ENCODE results near the gene NEBL.

NEBL gene

DNA sequence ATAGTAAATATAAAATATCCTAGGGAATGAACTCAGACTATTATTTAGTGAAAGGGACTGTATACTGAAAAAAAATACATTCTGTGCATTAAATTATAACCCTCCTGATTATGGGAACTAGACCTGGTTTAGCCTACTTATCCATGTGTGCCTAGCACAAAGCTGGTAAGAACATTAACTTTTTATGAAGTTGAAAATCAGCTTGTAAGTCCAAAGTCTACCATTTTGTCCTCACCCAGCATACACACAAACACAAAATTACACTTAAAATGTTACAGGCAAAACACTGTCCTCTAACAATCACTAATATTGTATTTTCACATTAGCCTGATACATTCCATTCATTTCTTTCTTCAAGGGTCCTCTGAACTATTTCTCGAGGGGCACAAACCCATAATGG is 19.9 kb upstream of the NEBL start:
- Histone ChIP-seq H3K27ac (no peak overlapping the region), H3K9ac (no peak overlapping the region), H3K9me3 (ENCODE audit: control insufficient read depth, low read length) (no peaks in the 10 kb centered on the region), H3K4me2 (ENCODE audit: low read length) (no peak overlapping the region), H3K79me2 (no peaks in the 10 kb centered on the region), H3K4me1 (no peaks in the 10 kb centered on the region), H3K4me3 (ENCODE audit: low read depth, low read length) (no peak overlapping the region), H3K27me3 (ENCODE audit: control insufficient read depth, insufficient read depth, low read length) (no peaks in the 10 kb centered on the region), H2AFZ (no peak overlapping the region), H3K36me3 (ENCODE audit: control insufficient read depth, insufficient read depth, low read length) (no peaks in the 10 kb centered on the region)
- no peak for TF ChIP-seq CTCF (IDR thresholded peaks at IDR 0.05)

DNA sequence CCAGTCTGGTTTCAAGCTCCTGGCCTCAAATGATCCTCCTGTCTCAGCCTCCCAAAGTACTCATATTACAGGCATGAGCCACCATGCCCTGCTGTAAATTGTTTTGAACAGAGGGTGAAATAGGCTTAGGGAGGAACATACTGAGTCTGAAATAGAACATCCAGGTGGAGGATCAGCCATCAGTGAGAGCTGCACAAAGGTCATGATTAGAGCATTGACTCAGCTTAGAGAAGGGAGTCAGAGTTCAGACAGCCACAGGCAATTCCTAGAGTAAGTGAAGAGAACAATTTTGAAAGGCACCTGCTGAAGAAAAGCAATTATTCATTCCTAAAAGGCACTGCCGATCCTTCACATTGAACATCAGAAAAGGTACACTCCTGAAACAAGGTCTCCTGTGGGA is 15.9 kb upstream of the NEBL start:
- Histone ChIP-seq H3K9ac (no peak overlapping the region), H3K4me1 (peaks cover 2% of the 10 kb centered on the region)
- no peak for TF ChIP-seq CTCF (IDR thresholded peaks at IDR 0.05)

GRCh38 chr10:20911626-20912025 is 14.5 kb upstream of the NEBL start:
- Histone ChIP-seq H3K79me2 (no peaks in the 10 kb centered on the region), H2AFZ (no peak overlapping the region), H3K4me3 (ENCODE audit: low read depth, low read length) (no peak overlapping the region), H3K9ac (no peak overlapping the region), H3K4me1 (peaks cover 2% of the 10 kb centered on the region), H3K4me2 (ENCODE audit: low read length) (no peak overlapping the region), H3K27ac (no peak overlapping the region), H3K36me3 (ENCODE audit: control insufficient read depth, insufficient read depth, low read length) (no peaks in the 10 kb centered on the region), H3K9me3 (ENCODE audit: control insufficient read depth, low read length) (no peaks in the 10 kb centered on the region), H3K27me3 (ENCODE audit: control insufficient read depth, insufficient read depth, low read length) (no peaks in the 10 kb centered on the region)
- no peak for TF ChIP-seq CTCF (IDR thresholded peaks at IDR 0.05)

More for the DNA sequence above, 15.9 kb upstream of the NEBL start:
- H3K79me2 ChIP-seq: no peaks in the 10 kb centered on the region
- H3K9me3 ChIP-seq (ENCODE audit: control insufficient read depth, low read length): no peaks in the 10 kb centered on the region
- no peak overlapping the region for H3K4me3 ChIP-seq (ENCODE audit: low read depth, low read length)
- no peak overlapping the region for H2AFZ ChIP-seq
- no peak overlapping the region for H3K27ac ChIP-seq
- no peaks in the 10 kb centered on the region for H3K27me3 ChIP-seq (ENCODE audit: control insufficient read depth, insufficient read depth, low read length)
- H3K4me2 ChIP-seq (ENCODE audit: low read length): no peak overlapping the region
- H3K36me3 ChIP-seq (ENCODE audit: control insufficient read depth, insufficient read depth, low read length): no peaks in the 10 kb centered on the region

DNA sequence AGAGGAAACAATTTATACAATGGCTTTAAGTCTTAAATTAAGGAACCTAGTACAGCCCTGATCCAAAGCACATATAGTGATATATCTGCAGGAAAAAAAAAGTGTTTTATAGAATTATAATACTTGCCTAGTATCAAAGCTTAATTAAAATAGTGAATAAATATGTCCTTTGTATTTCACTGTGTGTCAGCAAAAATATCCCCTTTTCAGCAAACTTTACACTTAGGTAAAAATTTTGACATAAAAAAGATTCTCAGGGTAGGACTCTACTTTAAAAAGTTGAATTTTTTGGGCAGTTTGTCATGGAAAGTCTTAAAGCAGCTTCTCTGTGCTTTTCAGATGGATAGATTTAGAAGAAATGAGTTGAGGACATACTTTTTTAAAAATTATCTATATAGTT is 12.7 kb upstream of the NEBL start:
- Histone ChIP-seq H3K9ac (no peak overlapping the region), H3K36me3 (ENCODE audit: control insufficient read depth, insufficient read depth, low read length) (no peaks in the 10 kb centered on the region), H3K27ac (no peak overlapping the region)

More for the DNA sequence above, 12.7 kb upstream of the NEBL start:
- peaks cover 2% of the 10 kb centered on the region for H3K4me1 ChIP-seq
- no peak overlapping the region for H3K4me2 ChIP-seq (ENCODE audit: low read length)
- no peaks in the 10 kb centered on the region for H3K79me2 ChIP-seq
- TF ChIP-seq CTCF (IDR thresholded peaks at IDR 0.05): no peak
- no peaks in the 10 kb centered on the region for H3K9me3 ChIP-seq (ENCODE audit: control insufficient read depth, low read length)
- no peak overlapping the region for H2AFZ ChIP-seq
- no peaks in the 10 kb centered on the region for H3K27me3 ChIP-seq (ENCODE audit: control insufficient read depth, insufficient read depth, low read length)
- no peak overlapping the region for H3K4me3 ChIP-seq (ENCODE audit: low read depth, low read length)

Measured in parathyroid adenoma (tissue), 2 donors.